ENCODE data around the gene PHF21A.

Gene PHF21A

GRCh38 chr11:46121301-46121723, at the start of gene PHF21A:
TSS of gene PHF21A (minus strand) at chr11:46121454. CDS start at chr11:46084219, 37,235 bp downstream.
- DNase-seq (ENCODE audit: low read depth in 2 of 2): peak; percentile 82 to 83

- no peak for DNase-seq (ENCODE audit: low read depth in 2 of 2)
Measured at GRCh38 chr11:46170797-46171196, 49.5 kb upstream of the PHF21A start.

DNA sequence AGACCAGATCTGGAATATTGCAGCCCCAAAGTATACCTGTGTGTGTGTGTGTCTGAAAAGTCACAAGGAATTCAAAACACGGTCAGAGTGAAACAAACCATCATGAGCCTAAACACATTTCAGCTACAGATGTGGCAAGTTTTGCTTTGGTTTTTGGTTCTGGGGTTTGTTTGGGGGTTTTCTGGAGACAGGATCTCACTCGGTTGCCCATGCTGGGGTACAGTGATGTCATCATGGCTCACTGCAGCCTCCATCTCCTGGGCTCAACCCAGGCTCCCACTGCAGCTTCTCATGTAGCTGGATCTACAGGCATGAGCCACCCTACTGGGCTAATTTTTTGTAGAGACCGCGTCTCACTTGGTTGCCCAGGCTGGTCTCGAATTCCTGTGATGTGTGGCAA, 41.4 kb upstream of the PHF21A start:
- DNase-seq (ENCODE audit: low read depth in 2 of 2): no peak

GRCh38 chr11:46161201-46161600, 39.9 kb upstream of the PHF21A start:
- no peak for DNase-seq (ENCODE audit: low read depth in 2 of 2)

DNA sequence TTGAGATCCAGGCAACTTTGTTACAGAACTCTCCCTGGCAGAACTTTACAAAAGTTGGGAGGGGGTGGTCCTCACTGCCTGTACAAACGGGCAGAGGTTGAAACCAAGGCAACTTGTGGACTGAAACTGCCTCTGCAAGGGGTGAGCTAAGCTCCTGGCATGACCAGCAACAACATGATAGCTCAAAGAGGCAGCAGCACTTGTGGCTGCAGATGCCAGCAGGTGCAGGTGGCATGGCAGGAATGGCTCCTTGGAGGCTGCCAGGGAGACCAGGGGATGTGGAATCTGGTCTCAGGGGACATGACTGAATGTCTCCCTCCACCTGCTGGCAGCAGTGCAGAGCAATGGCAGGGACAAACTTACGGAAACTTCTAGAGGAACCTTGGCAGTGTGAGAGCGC, 38.8 kb upstream of the PHF21A start:
- no peak for DNase-seq (ENCODE audit: low read depth in 2 of 2)

GRCh38 chr11:46159680-46160079, 38.4 kb upstream of the PHF21A start:
- no peak for DNase-seq (ENCODE audit: low read depth in 2 of 2)

DNA sequence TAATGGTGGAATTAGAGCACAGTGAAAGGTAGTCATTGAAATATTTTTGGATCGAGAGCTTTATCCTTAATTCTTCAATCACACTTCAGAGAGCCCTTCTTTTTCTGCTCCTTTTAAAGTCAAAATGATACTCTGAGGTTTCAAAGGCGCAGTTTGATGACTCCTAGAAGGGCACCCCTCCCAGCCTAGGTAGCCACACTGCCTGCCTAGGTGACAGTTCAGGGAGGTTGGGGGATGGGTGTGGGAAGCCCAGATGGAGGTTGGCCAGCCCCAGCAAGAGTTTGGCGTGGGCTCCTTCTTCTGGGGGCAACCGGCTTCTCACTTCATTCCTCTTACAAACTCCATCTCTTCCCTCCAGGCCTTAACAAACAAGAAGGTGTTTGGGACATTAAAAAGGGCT, 28.6 kb upstream of the PHF21A start:
- DNase-seq (ENCODE audit: low read depth in 2 of 2): no peak

- DNase-seq (ENCODE audit: low read depth in 2 of 2): no peak
Measured at GRCh38 chr11:46149342-46149741, 28.1 kb upstream of the PHF21A start.

DNA sequence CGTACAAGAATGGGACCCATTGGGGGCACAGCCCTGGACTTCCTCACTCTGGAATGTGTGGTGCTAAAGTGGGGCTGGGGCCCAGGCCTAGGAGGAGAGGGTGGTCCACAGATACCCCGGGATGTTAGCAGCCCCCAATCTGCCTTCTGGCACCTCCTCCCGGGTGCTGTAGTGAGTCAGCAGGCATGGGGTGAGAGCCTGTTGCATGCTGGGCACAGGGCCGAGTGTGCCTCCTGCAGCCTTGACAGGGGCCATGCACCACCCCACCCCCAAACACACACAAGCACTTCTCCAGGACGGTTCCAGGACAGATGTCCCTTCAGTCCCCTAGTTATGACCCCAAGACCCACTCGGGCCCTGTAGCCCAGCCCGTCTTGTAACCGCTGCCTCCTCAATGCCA, 23.5 kb upstream of the PHF21A start:
- DNase-seq (ENCODE audit: low read depth in 2 of 2): no peak

- DNase-seq (ENCODE audit: low read depth in 2 of 2): no peak
Measured at GRCh38 chr11:46143049-46143806, 22.0 kb upstream of the PHF21A start.

DNA sequence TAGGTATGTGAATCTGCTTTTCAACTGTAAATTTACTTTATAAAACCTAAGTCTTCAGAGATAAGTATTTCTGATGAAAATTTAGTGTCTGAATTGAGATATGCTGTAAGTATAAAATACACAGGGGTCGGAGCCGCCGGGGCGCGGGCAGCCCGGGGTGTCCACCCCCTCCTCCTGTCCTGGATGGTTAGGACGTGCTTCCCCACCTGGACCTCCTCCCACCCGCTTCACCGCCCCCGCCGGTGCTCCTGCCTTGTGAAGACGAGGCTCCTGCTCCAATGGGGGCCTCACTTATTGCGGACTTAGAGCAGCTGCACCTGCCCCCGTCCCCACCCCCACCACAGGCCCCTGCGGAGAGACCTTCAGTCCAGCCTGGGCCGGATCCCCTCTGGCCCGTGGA, 21.3 kb upstream of the PHF21A start:
- DNase-seq (ENCODE audit: low read depth in 2 of 2): no peak

DNA sequence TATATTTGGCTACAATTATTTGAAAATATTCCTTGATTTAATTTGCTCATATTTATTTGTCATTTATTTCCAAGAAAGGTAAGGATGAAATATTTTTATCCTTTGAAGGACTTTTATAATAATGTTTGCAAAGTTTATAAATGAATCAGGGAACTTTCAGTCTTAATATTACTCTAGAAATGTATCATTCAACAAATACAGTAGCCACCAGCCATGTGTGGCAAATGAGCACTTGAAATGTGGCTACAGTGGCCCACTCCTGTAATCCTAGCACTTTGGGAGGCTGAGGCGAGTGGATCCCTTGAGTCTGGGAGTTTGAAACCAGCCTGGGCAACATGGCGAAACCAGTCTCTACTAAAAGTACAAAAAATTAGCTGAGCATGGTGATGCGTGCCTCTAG, 20.3 kb upstream of the PHF21A start:
- DNase-seq (ENCODE audit: low read depth in 2 of 2): no peak

DNA sequence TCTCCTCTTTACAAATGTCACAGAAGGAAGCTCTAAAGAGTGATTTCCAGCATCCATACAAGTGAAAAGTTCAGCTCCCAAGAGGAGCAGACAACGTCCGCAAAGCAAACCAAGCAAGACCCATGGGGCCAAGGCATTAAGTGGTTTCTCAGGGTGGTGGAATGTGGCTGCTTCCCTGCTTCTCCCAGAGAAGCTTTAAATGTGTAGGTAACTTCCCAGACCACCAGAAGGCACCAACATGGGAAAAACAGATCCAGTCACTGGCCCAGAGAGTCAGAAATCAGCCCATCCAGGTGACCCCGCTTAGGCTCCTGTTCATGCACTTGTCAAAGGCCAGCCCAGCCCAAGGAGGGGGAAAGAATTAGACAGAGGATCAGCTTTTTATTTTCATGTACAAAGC, 13.3 kb upstream of the PHF21A start:
- DNase-seq (ENCODE audit: low read depth in 2 of 2): no peak

DNA sequence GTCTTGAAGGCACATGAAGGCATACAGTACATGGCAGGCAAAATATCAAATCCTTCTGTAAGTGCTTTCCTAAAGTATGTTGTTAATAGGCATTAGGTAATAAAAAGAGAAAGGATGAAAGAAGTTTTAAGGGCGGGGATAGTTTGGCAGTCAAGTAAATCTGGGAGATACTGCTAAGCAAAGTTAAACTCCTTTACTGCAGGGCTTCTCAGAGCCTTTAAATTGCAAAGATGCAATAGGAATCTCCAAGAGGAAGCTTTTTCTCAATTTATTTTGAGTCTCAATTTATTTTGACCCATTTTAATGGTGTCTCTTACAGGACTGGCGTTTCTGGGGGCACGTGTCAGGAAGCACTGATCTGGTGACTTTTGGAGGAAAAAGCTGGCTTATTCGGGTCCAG, 12.8 kb upstream of the PHF21A start:
- DNase-seq (ENCODE audit: low read depth in 2 of 2): no peak

- DNase-seq (ENCODE audit: low read depth in 2 of 2): no peak
Measured at GRCh38 chr11:46133119-46133518, 11.9 kb upstream of the PHF21A start.

- no peak for DNase-seq (ENCODE audit: low read depth in 2 of 2)
Measured at GRCh38 chr11:46130286-46130940, 9.2 kb upstream of the PHF21A start.

DNA sequence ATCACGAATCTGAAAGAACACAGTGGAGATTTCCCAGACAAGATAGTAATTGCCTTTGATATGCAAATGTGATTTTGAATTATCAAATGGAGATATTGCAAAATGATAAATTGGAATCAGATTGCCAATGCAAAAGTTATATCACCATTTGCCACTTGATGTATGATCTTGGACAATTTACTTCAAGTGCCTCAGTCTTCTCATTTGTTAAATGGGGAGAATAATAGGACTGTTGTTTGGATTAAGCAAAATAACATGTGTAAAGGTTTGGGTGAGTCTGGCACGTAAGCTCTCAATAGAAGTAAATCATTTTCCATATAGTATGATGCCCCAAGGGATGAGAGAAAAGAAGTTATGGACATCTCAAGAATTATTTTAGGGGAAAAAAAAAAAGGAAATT, 7.9 kb upstream of the PHF21A start:
- DNase-seq (ENCODE audit: low read depth in 2 of 2): no peak

DNA sequence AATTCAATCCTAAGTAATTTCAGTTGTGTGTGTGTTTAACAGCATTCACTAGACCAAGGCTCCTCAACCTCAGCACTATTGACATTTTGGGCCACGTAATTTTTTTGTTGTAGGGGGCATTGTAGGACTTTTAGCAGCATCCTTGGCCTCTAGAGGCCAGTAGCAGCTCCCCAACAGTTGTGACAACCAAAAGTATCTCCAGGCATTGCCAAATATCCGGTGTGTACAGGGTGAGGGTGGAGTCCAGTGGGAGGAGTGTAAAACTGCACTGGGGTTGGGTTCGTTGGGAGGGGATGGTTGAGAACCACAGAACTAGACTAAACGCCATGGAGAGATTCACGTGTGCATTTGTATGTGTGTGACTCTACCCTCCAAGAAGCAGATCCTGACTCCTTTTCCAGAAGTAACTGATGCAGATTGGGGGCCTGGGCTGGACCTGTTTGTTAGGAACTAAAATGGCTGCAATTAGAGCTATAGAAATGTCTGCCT, 5.9 kb upstream of the PHF21A start:
- no peak for DNase-seq (ENCODE audit: low read depth in 2 of 2)

DNA sequence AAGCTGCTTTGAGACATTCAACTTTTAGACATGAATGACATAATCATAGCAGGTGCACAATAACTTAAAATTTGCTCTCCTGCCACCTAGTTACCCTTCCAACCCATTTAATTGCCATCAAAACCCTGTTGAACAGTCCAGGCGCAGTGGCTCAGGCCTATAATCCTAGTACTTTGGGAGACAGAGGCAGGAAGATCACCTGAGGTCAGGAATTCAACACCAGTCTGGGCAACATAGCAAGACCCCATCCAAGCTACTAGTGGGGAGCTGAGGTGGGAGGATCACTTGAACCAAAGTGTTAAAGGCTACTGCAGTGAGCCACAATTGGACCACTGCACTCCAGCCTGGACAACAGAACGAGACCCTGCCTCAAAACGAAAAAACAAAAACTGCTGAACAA, 4.0 kb upstream of the PHF21A start:
- no peak for DNase-seq (ENCODE audit: low read depth in 2 of 2)

- no peak for DNase-seq (ENCODE audit: low read depth in 2 of 2)
Measured at GRCh38 chr11:46122945-46123715, 1.9 kb upstream of the PHF21A start.

GRCh38 chr11:46121724-46122477, 647 bp upstream of the PHF21A start:
- peak; percentile 50 to 60 for DNase-seq (ENCODE audit: low read depth in 2 of 2)
